NB4 (cell line): ENCODE measurements around the gene HRH2.

Experiments
- MYC ChIP-seq: IDR thresholded peaks from 2 replicates; pipeline ENCODE4 v1.6.1; 2011; ENCODE audit warnings: low read depth, low read length
- POLR2A ChIP-seq: IDR thresholded peaks from 2 replicates; pipeline ENCODE4 v1.6.1; 2011; ENCODE audit warnings: mild to moderate bottlenecking; ENCODE audit not compliant: insufficient read length; ENCODE audit errors: extremely low read depth
- TF ChIP-seq, protein P1 (sequence below): IDR thresholded peaks from one replicate; pipeline ENCODE4 v1.5.1; 2012; ENCODE audit warnings: low read depth, low read length

DNA sequence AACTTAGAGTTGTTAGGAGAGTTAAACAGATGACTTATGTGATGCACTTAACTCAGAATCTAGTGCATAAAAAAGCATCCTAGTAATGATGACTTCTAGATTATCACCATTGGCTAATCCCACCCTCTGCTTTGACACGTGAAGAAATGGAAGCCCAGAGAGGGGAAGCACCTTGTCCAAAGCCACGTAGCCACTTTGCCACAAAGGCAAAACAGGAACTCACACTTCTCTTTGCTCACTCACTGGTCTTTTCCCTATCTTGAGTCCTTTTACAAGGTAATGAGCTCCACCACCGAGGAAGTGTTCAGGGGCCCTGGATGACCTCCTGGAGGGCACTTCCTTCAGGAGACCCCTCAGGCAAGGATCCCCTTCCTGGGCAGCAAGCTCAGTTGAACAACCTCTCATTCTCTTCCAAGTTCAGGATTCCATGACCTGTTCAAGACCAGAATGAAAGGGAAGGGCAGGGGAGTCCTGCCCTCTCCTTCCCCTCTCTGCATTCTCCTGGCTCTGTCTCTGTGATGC is 89.7 kb downstream of the HRH2 start:
- TF ChIP-seq, protein P1, sequence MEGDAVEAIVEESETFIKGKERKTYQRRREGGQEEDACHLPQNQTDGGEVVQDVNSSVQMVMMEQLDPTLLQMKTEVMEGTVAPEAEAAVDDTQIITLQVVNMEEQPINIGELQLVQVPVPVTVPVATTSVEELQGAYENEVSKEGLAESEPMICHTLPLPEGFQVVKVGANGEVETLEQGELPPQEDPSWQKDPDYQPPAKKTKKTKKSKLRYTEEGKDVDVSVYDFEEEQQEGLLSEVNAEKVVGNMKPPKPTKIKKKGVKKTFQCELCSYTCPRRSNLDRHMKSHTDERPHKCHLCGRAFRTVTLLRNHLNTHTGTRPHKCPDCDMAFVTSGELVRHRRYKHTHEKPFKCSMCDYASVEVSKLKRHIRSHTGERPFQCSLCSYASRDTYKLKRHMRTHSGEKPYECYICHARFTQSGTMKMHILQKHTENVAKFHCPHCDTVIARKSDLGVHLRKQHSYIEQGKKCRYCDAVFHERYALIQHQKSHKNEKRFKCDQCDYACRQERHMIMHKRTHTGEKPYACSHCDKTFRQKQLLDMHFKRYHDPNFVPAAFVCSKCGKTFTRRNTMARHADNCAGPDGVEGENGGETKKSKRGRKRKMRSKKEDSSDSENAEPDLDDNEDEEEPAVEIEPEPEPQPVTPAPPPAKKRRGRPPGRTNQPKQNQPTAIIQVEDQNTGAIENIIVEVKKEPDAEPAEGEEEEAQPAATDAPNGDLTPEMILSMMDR: no peak
- TF ChIP-seq POLR2A: no peak
- TF ChIP-seq MYC: no peak
